GM03348 (cell line): ENCODE results near the gene FNDC1.

Source experiments
- DNase-seq: peaks from one replicate; pipeline ENCODE4 v3.0.0; 2012; ENCODE audit warnings: low spot score

The FNDC1 gene

DNA sequence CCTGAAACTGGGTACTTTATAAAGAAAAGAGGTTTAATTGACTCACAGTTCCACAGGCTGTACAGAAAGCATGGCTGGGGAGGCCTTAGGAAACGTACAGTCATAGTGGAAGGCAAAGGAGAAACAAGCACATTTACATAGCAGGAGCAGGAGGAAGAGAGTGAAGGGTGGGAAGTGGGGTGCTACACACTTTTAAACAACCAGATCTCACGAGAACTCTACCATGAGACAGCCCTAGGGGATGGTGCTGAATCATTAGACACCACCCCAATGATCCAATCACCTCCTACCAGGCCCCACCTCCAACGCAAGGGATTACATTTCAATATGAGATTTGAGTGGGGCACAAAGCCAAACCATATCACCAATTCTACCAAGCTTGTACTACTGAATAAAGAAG, 7.4 kb upstream of the FNDC1 start:
- DNase-seq: no peak

DNA sequence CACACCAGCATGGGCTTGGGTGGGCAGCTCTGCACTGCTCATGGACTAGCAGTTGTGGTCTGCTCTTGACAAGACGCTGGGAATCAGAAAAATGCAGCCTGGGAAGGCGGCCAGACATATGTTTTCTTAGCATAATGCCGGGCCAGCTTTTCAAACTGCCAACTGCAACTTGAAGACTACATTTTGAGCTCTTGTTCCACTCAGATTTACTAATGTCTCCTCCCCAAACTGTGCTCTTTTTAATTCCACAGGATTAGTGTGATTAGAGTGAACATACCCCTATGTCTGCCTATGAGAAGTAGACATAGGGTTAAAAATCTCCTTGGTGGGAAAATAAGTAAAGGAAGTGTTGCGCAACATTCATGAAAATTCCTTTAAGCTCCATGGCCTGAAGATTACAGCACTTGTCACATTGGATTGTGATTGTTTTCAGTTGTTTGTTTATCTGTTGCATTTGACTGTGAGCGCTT, 5.3 kb upstream of the FNDC1 start:
- DNase-seq: peak; percentile 52

DNA sequence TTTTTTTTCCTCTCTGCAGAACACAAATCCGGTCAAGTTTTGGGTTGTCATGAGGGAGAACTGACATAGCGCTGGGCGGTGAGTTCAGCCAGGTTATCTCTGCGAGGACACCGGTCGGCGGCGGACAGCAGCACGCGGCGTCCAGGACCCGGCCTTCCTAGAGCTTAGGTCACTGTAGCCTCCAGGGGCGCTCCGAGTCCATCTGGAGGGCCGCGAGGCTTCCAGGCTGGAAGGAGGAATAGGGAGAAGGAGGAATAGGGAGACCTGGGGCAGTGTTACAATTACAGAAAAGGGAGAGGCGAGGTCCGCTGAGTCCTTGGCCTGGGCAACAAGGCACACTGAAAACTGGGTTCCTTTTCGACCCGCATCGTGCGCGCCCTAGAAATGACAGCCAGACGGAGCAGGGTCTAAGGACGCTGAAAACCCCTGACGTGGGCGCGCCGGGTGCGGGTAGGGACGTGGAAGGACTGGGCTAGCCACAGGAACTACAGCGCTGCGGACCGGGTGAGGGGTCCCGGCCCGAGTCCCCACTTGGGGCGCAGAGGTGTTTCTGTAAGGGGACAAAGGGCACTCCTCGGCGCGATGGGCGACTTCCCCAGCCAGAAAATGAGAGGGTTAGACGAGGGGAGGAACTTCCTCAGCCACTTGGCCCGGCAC, 536 bp upstream of the FNDC1 start:
- peak; percentile 58 for DNase-seq

DNA sequence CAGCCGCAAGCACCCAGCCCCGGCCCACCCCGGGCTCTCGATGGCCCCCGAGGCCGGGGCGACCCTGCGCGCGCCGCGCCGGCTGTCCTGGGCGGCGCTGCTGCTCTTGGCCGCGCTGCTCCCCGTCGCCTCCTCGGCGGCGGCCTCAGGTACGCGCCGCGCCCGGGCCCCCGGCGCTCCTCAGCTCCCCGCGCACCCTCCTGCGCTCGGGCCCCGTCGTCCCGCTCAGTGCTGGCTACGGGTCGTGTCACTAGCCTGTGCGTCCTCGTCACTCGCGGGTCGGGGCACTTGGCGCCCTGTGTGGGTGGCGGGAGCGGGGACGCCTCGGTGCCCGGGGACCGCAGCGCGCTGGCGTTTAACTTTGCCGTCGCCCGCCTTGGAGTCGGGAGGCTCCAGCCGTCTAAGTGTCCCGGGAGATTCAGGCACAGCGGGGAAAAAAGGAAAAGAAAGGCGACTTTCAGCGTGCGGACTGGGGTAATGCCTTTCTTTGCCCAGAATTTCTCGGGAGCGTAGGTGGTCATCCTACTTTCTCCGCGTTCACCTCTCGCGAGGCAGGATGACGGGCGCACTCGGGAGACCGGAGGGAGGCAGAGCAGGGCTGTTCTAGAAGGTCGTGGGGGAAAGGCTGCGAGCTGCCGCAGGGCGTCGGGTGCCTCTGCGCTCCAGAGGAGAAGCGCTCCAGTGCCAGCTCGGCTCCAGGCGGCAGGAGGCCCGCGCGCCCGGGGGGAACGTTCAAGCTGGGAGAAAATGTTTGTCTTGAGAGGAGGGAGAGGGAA, 545 bp downstream of the FNDC1 start:
- DNase-seq: peak; percentile 77

DNA sequence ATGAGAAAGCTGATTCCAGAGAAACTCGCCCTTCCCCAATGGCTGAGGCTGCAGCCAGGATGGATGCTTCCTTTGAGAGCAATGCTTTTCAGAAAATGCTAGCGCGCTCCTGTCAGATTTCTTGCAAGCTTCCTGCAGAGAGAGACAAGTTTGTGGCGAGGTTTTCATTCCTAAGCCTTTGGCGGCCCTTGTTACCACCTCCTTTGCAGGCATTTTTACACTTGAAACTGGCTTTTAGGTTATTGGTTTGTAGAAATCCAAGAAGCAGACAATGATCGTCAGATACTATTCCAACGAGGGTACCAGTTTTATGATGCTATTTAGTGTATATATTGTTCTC, 1.1 kb downstream of the FNDC1 start:
- DNase-seq: no peak

GRCh38 chr6:159170999-159171712, 2.0 kb downstream of the FNDC1 start:
- peak; percentile 81 for DNase-seq

DNA sequence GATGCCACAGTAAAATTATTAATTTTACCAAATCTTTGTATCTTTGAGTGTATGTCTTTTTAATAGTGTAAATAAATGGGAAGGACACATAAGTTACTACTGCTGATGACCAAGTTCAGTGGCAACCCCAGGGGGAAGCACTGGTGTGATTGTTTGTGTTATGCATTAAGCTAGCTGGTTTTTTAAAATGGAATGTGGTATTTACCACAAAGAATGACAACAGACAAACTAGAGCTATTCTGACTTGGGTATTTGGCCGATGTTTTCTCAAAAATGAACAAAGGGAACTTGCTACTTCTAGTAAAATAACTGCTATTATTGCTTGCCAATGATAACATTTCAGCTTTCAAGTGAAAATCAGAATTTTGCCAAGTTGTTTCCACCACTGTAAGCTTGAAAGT, 2.9 kb downstream of the FNDC1 start:
- DNase-seq: peak; percentile 66

DNA sequence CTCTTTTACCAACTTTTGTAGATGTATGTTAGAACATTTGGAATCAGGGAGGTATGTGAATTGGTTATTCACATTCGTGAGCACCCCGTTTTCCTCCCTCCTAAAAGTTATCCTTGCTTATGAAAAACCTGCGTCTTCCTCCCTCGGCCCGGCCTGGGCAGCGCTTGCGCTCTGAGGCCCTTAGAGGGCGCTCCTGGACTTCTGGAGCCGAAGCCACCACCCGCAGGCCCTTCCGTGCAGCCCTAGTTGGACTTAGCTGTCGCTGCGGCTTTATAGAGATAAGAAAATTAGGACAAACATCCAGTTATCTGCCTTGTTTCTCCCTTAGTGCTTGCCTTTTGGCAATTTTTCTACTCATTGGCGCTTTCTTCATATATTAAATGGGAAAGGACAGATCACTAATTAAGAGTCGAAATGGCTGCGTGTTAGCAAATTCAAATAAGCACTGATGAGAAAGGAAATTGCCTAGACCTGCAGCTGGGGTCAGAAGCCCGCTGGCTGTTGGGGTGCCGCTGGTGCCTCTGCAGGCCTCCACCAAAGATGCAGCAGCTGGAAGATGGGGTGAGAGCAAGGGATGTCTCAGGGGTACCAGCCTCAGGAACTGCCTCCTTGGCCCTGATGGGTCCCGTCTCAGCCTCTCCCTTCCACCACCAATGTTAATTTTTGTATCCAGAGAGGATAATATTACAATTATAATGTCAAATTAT, 5.2 kb downstream of the FNDC1 start:
- DNase-seq: peak; percentile 85

- no peak for DNase-seq
Measured at GRCh38 chr6:159176913-159177312, 7.7 kb downstream of the FNDC1 start.

GRCh38 chr6:159178847-159179246, 9.6 kb downstream of the FNDC1 start:
- no peak for DNase-seq

DNA sequence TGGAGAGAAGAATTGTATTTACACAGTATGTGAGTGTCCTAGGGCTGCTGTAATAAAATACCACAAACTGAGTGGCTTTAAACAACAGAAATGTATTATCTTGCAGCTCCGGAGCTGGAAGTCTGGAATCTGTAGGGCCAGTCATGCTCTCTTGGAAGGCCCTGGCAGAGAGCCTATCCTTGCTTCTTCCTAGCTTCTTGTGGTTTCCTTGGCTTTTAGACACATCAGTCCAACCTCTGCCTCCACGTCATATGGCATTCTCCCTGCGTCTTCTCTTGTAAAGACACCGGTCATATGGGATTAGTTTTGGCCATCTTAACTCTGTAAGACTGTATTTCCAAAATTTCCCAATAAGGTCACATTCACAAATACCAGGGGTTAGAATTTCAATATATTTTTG, 10.8 kb downstream of the FNDC1 start:
- peak; percentile 31 for DNase-seq

DNA sequence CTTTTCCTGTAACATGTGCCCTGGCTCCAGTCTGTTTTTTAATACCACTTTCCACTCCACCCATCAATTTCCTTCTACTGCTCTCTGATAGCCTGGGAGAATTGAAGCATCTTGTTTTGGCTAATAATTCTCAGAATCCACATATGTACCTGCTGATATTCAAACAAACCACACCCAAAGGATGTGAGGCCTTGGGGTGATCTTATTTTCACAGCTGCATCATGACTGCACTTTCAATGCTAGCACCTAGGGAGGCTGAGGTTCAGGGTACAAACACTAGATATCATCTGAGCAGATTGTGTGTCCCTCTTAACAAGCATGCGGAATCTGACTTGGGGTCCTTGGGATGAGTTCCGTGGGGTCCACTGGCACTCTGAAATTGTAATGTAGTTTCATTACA, 12.7 kb downstream of the FNDC1 start:
- DNase-seq: no peak

DNA sequence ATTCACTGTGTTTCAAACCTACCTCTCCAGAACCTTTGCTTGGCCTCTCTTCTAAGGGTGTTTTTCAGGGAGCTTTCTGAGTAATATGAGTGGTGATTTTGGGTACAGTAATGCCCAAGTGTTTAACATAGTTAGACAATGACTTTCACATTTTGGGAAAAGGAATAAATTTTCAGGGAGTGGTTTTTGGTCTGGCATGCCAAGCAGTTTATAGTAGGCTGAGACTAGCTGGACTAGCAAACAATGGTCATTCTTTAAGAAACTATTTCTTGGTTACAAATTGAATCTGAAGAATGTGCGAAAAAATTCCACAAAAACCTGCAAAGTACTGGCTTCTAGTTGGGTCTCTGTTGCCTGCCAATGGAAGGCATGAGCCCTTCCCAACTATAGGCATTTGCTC, 15.4 kb downstream of the FNDC1 start:
- peak; percentile 80 for DNase-seq

DNA sequence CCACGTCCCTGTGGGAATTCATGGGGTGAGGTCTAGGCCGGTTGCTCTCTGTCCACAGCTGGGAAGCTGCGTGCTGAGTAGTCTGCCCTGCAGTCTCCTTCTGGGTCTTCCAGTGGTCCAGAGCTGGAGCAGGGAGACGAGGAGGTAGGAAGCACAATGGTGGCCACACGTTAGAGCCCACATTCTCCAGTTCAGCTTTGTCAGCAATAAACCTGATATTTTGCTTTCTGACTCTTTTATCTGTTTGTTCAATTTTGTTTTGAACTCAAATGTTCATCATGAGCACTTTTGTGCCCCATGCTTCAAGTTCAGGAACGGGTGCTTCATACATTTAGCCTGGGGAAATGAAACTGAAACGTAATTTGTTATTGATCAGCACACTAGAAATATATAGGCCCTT, 21.3 kb downstream of the FNDC1 start:
- no peak for DNase-seq

- peak; percentile 65 for DNase-seq
Measured at GRCh38 chr6:159193923-159194322, 24.7 kb downstream of the FNDC1 start.

GRCh38 chr6:159194421-159194820, 25.2 kb downstream of the FNDC1 start:
- DNase-seq: no peak

DNA sequence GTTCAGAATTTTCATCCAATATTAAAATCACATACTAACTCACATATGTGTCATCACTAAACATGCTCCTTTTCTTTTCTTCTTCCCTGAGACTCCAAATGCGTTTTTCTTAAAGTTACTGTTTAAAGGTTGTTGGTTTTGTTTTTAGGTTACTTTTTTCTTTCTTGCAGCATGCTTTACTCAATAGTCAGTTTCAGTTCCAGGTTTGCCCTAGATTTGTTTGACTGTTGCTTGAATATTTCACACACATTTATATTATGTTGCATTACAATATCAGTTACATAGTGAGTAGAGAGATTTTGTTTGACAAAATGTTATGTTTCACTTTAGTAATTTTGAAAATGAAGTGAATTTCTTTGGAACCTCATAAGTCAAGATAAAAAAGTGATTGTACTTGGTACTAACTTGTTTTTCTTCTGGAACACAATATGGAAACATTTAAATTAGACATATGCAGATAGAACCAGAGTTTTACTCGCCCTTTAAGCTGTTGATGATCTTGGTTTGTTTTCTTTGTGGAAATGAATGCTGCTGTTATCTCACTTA, 27.3 kb downstream of the FNDC1 start:
- no peak for DNase-seq

- no peak for DNase-seq
Measured at GRCh38 chr6:159197251-159197650, 28.1 kb downstream of the FNDC1 start.

- DNase-seq: no peak
Measured at GRCh38 chr6:159201336-159201735, 32.1 kb downstream of the FNDC1 start.

DNA sequence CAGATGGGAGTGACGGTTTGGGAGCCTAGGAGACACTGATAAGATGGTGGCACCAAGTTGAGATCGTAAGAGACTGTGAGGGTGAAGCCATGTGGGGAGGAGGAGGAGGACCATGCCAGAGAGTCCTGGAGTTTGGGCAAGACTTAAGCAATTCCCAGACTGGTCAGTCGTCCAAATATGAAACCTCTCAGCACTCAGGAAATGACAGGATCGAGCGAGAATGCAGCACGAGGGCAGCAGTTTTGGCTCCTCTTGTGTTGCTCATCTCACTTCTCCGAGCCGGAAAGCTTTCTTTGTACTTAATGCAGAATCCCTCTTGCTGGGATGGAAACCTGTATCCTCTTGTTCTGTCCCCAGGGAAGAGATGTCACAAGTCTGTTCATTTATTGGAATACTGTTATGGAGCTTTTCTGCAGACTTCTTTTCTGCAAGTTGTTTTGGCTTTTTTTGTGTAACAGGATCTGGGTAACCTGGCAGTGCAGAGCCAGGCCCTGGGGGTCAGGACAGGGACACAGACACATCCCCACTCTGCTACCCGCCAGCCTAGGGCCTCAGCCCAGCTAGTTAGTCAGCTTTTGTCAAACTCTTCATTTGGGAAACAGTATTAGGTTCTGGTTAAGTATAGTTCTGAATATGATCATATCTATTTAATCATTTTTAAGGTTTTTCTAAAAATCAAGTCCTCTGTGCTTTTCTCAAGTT, 34.3 kb downstream of the FNDC1 start:
- DNase-seq: peak; percentile 90

DNA sequence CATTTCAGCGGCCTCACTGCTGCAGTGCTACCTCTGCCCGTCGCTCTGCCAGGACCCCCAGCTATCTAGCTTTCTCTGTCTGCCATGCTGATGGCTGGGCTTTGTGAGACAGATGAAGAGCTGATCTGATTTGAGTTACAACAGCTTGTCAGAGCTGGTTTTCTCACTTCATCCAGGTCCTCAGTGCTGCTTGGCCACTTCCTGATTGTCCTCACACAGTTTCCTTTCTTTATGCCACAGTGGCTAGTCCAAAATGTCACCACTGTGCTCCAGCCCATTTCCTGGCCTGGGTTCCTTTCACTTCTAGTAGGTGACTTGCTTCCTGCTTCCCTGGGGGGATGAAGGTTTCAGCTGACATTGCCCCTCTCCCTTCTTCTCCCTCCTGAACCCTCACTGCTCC, 35.4 kb downstream of the FNDC1 start:
- DNase-seq: no peak

DNA sequence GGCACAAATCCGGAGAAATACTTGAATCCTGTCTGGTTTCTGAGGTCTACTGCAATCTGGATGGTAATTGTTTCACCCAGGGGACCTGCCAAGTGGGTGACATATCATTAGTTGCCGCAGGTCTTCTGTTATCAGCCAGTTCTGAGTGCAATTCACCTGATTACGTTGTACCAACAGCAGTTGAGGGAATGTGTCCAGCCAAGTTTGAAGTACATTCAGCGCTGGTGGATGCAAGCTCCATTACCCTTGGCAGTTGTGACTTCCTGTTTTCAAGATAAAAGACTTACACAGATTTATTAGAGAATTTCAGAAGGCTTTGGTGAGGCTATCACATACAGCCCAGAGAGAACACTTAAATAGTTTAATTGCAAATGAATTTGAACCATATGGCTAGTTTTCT, 42.8 kb downstream of the FNDC1 start:
- no peak for DNase-seq
